ENCODE measurements around the gene GUCA1C.

- no peak for TF ChIP-seq POLR2A (IDR thresholded peaks at IDR 0.05; ENCODE audit: low read length)
- TF ChIP-seq CTCF (IDR thresholded peaks at IDR 0.05), result no peak
- TF ChIP-seq JUN (IDR thresholded peaks at IDR 0.05), result no peak
- TF ChIP-seq RAD21 (conservative IDR thresholded peaks at IDR 0.05 in 1 of 2, IDR thresholded peaks at IDR 0.05 in 1 of 2), result no peak
- TF ChIP-seq FOSL2 (IDR thresholded peaks at IDR 0.05), result no peak
- TF ChIP-seq FOSL2 (CRISPR knock-in tag; IDR thresholded peaks at IDR 0.05), result no peak
- TF ChIP-seq CBX8 (IDR thresholded peaks at IDR 0.05), result no peak
- TF ChIP-seq USF2 (IDR thresholded peaks at IDR 0.05), result no peak
- no peak for TF ChIP-seq EP300 (IDR thresholded peaks at IDR 0.05)
- no peak for TF ChIP-seq EHMT2 (IDR thresholded peaks at IDR 0.05; ENCODE audit: low read depth)
- TF ChIP-seq BHLHE40 (IDR thresholded peaks at IDR 0.05; ENCODE audit: low read depth, low read length), result no peak
- no peak for TF ChIP-seq SREBF2 (IDR thresholded peaks at IDR 0.05)
- TF ChIP-seq HDAC2 (IDR thresholded peaks at IDR 0.05), result no peak
Measured at GRCh38 chr3:108953210-108953609, 469 bp downstream of the GUCA1C start.

Data from A549 (cell line).